HepG2 (cell line): ENCODE measurements around the gene CFAP70. TPM values are rescaled to one million over a fixed set of nuclear protein-coding genes. Genes with fewer than 3 reads are reported as not detected.
A peak's percentile ranks its signal among the peaks of the same experiment; 100 is the strongest.

Source experiments
- ATAC-seq: fragments of 200-7000 bp; cut with Tn5 transposase; 3 replicates; pipeline ENCODE4 v1.9.1; 2020; ENCODE audit warnings: mild to moderate bottlenecking, moderate library complexity
- BruUV-seq: library from RNA; stranded (reverse); fragments of 400-500 nt; replicated peaks from 2 replicates; lab custom pipeline; 2021; lab: Mats Ljungman, UMichigan
- CTCF ChIA-PET: fragments of 300-600 bp; formaldehyde crosslinking; extraction: SDS; loops from one replicate; lab custom pipeline; 2021; ENCODE audit warnings: low total read pairs, inconsistent platforms, low intra/inter-chr PET ratio; lab: Yijun Ruan, JAX
- POLR2A ChIA-PET: fragments of 350-600 bp; sonication (Branson Sonifier 250); formaldehyde crosslinking; loops from one replicate; lab custom pipeline; 2020; ENCODE audit warnings: antibody characterized with exemption, inconsistent platforms; lab: Yijun Ruan, JAX
- DNase-seq: peaks from one replicate; pipeline ENCODE4 v3.0.0-alpha.2; 2015; ENCODE audit warnings: low spot score
- FAIRE-seq: peaks from 3 replicates; lab custom pipeline; 2011; peaks lifted over from hg19 to GRCh38; lab: Jason Lieb, UNC
- H2AFZ ChIP-seq: one replicate; pipeline ENCODE4 v1.6.1; 2011; ENCODE audit warnings: low read length, inconsistent platforms
- H3K27ac ChIP-seq: fragments of 300-600 bp; 3 replicates; pipeline ENCODE4 v1.8.0; 2011; ENCODE audit warnings: mixed run types, mild to moderate bottlenecking, mixed read lengths, low read length, inconsistent platforms; ENCODE audit not compliant: insufficient read depth; ENCODE audit errors: extremely low read length
- H3K27me3 ChIP-seq, 2 experiments: fragments of 200-600 bp in 1 of 2; 2 replicates in 1 of 2; 3 replicates in 1 of 2; pipeline versions ENCODE4 v1.6.0 to v1.8.0; 2011; ENCODE audit warnings: low read length in 2 of 2, mild to moderate bottlenecking in 2 of 2, moderate library complexity in 2 of 2, inconsistent platforms in 1 of 2; ENCODE audit not compliant: insufficient read depth in 2 of 2, control insufficient read depth in 1 of 2
- H3K36me3 ChIP-seq, 2 experiments: fragments of 200-600 bp in 1 of 2; replicated peaks in 1 of 2; 2 replicates in 1 of 2; 3 replicates in 1 of 2; pipeline versions ENCODE4 v1.5.1 to v1.8.0; 2011; ENCODE audit warnings: low read length in 2 of 2, inconsistent platforms in 1 of 2; ENCODE audit not compliant: insufficient read depth in 2 of 2, control insufficient read depth in 1 of 2
- H3K4me1 ChIP-seq: 2 replicates; pipeline ENCODE4 v1.5.1; 2012; ENCODE audit warnings: low read length, inconsistent platforms; ENCODE audit not compliant: insufficient read depth
- H3K4me2 ChIP-seq: 2 replicates; pipeline ENCODE4 v1.6.0; 2011; ENCODE audit warnings: low read depth, low read length, inconsistent platforms
- H3K4me3 ChIP-seq, 3 experiments: fragments of 200-600 bp in 1 of 3; sonication (generic), shearing (Covaris generic) in 1 of 3; replicated peaks in 1 of 3; 2 replicates each; pipeline ENCODE4 v1.5.1; 2011 to 2016; ENCODE audit warnings: low read length in 3 of 3, inconsistent platforms in 2 of 3, low read depth in 2 of 3, mild to moderate bottlenecking in 2 of 3, control low read depth in 1 of 3, mixed read lengths in 1 of 3; ENCODE audit not compliant: insufficient read depth in 1 of 3
- H3K79me2 ChIP-seq: one replicate; pipeline ENCODE4 v1.6.1; 2011; ENCODE audit warnings: low read length, inconsistent platforms; ENCODE audit not compliant: insufficient read depth
- H3K9ac ChIP-seq: 2 replicates; pipeline ENCODE4 v1.6.0; 2011; ENCODE audit warnings: mild to moderate bottlenecking, low read depth, low read length, inconsistent platforms; ENCODE audit not compliant: insufficient read depth
- H3K9me3 ChIP-seq: 2 replicates; pipeline ENCODE4 v1.5.1; 2012; ENCODE audit warnings: mild to moderate bottlenecking, low read length
- H4K20me1 ChIP-seq: 2 replicates; pipeline ENCODE4 v1.6.0; 2011; ENCODE audit warnings: inconsistent platforms, mild to moderate bottlenecking, low read length, moderate library complexity; ENCODE audit not compliant: insufficient read depth
- ELF4 ChIP-seq: sonication (generic); formaldehyde crosslinking; IDR thresholded peaks from 2 replicates; pipeline ENCODE4 v1.5.0; 2020; ENCODE audit warnings: missing genetic modification reagents, mild to moderate bottlenecking, moderate library complexity, borderline replicate concordance
- IRF2 ChIP-seq: IDR thresholded peaks from 2 replicates; pipeline ENCODE4 v1.6.1; 2018; ENCODE audit warnings: missing genetic modification reagents, missing compliant biosample characterization
- KLF12 ChIP-seq: sonication (generic); formaldehyde crosslinking; IDR thresholded peaks from 2 replicates; pipeline ENCODE4 v1.4.0; 2020; ENCODE audit warnings: missing genetic modification reagents, borderline replicate concordance
- KMT2B ChIP-seq: IDR thresholded peaks from 2 replicates; pipeline ENCODE4 v1.6.1; 2016; ENCODE audit warnings: missing genetic modification reagents, missing compliant biosample characterization
- SNAI1 ChIP-seq: sonication (generic); formaldehyde crosslinking; IDR thresholded peaks from 2 replicates; pipeline ENCODE4 v1.5.0; 2020; ENCODE audit warnings: mild to moderate bottlenecking, missing genetic modification reagents, borderline replicate concordance
- ZFP37 ChIP-seq: sonication (generic); formaldehyde crosslinking; IDR thresholded peaks from 2 replicates; pipeline ENCODE4 v1.4.0; 2020; ENCODE audit warnings: missing genetic modification reagents, borderline replicate concordance
- ZNF354B ChIP-seq: sonication (generic); formaldehyde crosslinking; IDR thresholded peaks from 2 replicates; pipeline ENCODE4 v1.8.0; 2022; ENCODE audit warnings: mild to moderate bottlenecking, missing genetic modification reagents
- ZNF564 ChIP-seq: sonication (generic); formaldehyde crosslinking; IDR thresholded peaks from 2 replicates; pipeline ENCODE4 v1.8.1; 2023; ENCODE audit warnings: mild to moderate bottlenecking, missing genetic modification reagents
- ZNF746 ChIP-seq: sonication (generic); formaldehyde crosslinking; IDR thresholded peaks from 2 replicates; pipeline ENCODE4 v1.8.0; 2022; ENCODE audit warnings: mild to moderate bottlenecking, missing genetic modification reagents
- ZSCAN20 ChIP-seq: sonication (generic); formaldehyde crosslinking; IDR thresholded peaks from 2 replicates; pipeline ENCODE4 v1.4.0; 2020; ENCODE audit warnings: missing genetic modification reagents, mild to moderate bottlenecking, borderline replicate concordance
- WGBS: methylation state at CpG from one replicate; pipeline ENCODE4 v1.1.6; 2017; ENCODE audit warnings: low lambda C conversion rate; 5-methylcytosine and 5-hydroxymethylcytosine counted together
- in situ Hi-C: cut with HindIII; loops from 2 replicates; pipeline ENCODE4 v1.10.0; 2017; ENCODE audit warnings: low pct_unique_long_range_greater_than_20kb; ENCODE audit not compliant: extremely low pct_ligation_motif_present
- intact Hi-C: fragments of 100-400 bp; cut with micrococcal nuclease; formaldehyde crosslinking; loops from one replicate; pipeline ENCODE4 v1.10.0; 2022; ENCODE audit not compliant: unreplicated experiment
- polyA plus RNA-seq, 8 experiments: library from polyadenylated mRNA; depleted of rRNA in 3 of 8; stranded (reverse) in 7 of 8; unstranded in 1 of 8; fragments of >200 nt; fragmentation: Illumina TruSeq in 4 of 8; extraction: Trizol in 4 of 8; gene quantifications; 2 replicates each; pipeline versions ENCODE4 v1.2.1 to v1.2.3, GENCODE V29; 2011 to 2016; ENCODE audit warnings: low read depth in 4 of 8, missing spikeins in 1 of 8, mixed read lengths in 1 of 8; ENCODE audit not compliant: insufficient read depth in 1 of 8
- total RNA-seq, 5 experiments: library from RNA; depleted of rRNA; stranded (reverse); fragments of >200 nt; fragmentation: Illumina TruSeq; extraction: Trizol; gene quantifications; 2 replicates each; pipeline ENCODE4 v1.2.3, GENCODE V29; 2016; ENCODE audit warnings: low read depth in 1 of 5
- TF ChIP-seq, protein P1 (sequence below): IDR thresholded peaks from 2 replicates; pipeline ENCODE4 v1.6.1; 2016; ENCODE audit warnings: mild to moderate bottlenecking, missing biosample characterization, missing genetic modification reagents
- TF ChIP-seq, protein P2 (sequence below): sonication (generic); formaldehyde crosslinking; IDR thresholded peaks from 2 replicates; pipeline ENCODE4 v1.4.0; 2020; ENCODE audit warnings: missing genetic modification reagents, mild to moderate bottlenecking, borderline replicate concordance
- TF ChIP-seq, protein P3 (sequence below): sonication (generic); formaldehyde crosslinking; IDR thresholded peaks from 2 replicates; pipeline ENCODE4 v1.4.0; 2020; ENCODE audit warnings: missing genetic modification reagents, mild to moderate bottlenecking, borderline replicate concordance

The CFAP70 gene
- total and polyA plus RNA-seq, 2 of the 13 experiments (the other 11 are each of a cell fraction or from before 2014, with no cell fraction given) = 0.27 to 0.38 TPM

DNA sequence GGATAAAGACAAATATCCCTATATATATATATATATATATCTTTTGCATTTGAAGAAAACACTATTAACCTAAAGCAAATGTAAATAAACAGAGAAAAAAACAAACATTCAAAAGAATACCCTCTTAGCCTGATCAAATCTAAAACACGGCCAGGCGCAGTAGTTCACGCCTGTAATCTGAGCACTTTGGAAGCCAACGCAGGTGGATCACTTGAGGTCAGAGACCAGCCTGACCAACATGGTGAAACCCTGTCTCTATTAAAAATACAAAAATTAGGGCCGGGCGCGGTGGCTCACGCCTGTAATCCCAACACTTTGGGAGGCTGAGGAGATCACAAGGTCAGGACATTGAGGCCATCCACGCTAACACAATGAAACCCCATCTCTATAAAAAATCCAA is 46.0 kb upstream of the CFAP70 start (continued):
- TF ChIP-seq, protein P1, sequence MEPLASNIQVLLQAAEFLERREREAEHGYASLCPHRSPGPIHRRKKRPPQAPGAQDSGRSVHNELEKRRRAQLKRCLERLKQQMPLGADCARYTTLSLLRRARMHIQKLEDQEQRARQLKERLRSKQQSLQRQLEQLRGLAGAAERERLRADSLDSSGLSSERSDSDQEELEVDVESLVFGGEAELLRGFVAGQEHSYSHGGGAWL (CRISPR knock-in tag) = no peak
- no peak for TF ChIP-seq IRF2 (CRISPR knock-in tag)
- TF ChIP-seq, all 625 proteins: peak for 0

DNA sequence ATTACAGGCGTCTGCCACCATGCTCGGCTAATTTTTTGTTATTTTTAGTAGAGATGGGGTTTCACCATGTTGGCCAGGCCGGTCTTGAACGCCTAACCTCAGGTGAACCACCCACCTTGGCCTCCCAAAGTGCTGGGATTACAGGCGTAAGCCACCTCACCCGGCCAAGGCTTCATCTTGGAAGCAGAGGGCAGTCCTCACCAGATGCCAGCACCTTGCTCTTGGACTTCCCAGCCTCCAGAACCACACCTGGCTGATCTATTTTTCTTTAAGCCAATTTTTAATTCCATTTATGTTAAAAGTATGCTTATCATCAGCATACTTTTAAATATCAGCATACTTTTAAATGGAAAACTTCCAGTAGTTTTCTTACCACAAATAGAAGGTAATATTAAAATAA is 43.0 kb upstream of the CFAP70 start:
- H3K4me3 ChIP-seq = no peak overlapping the region
- H2AFZ ChIP-seq = no peak overlapping the region
- H3K9ac ChIP-seq = no peak overlapping the region
- no peaks in the 10 kb centered on the region for H3K4me1 ChIP-seq
- no peak overlapping the region for H3K27ac ChIP-seq
- no peaks in the 10 kb centered on the region for H3K27me3 ChIP-seq
- H3K36me3 ChIP-seq = peaks cover 5 to 20% of the 10 kb centered on the region in 2 experiments; a peak in 4 of 5 replicates
- no TSS peak for BruUV-seq
- intact Hi-C loops = no loop called here
- H4K20me1 ChIP-seq = peaks cover 5% of the 10 kb centered on the region
- H3K9me3 ChIP-seq = no peaks in the 10 kb centered on the region
- TF ChIP-seq KMT2B (CRISPR knock-in tag) = no peak
- TF ChIP-seq ZNF564 (CRISPR knock-in tag) = peak; percentile 99
- TF ChIP-seq, all 625 proteins: peak for 1
- in situ Hi-C loops = no loop called here
- CTCF ChIA-PET = no interaction called here
- H3K4me2 ChIP-seq = no peak overlapping the region
- DNase-seq = no peak
- no peak for ATAC-seq
- no peak for FAIRE-seq
- POLR2A ChIA-PET = no interaction called here
- peaks cover 57% of the 10 kb centered on the region for H3K79me2 ChIP-seq
- 97% methylated on average over 6 of the region's 6 CpGs for WGBS

DNA sequence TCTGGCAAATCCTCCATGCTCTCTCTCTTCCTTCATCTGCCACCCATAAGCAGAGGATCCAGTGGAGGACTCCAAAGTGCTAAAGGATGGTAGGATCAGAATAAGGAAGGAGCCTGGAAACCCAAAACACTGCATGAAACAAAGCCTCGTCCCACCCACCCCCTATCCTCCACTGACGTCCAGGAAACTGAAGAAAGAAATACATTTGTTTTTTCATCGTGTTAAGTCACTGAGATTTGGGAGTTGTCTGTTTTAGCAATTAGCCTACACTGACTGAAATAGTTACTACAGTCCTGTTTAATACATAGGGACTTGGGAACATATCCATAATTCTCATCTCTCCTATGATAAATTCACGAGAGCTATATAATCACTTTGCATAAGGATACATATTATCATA is 40.4 kb upstream of the CFAP70 start:
- no peak overlapping the region for H3K4me3 ChIP-seq
- no peak for ATAC-seq
- WGBS = 97% methylated on average over 4 of the region's 4 CpGs
- no peak overlapping the region for H3K27ac ChIP-seq
- no peak for FAIRE-seq
- H3K9me3 ChIP-seq = no peaks in the 10 kb centered on the region
- H3K4me1 ChIP-seq = no peaks in the 10 kb centered on the region
- H2AFZ ChIP-seq = no peak overlapping the region
- peaks cover 3% of the 10 kb centered on the region; the same call in 1 of the 2 replicates for H4K20me1 ChIP-seq
- intact Hi-C loops (no loop called here), in situ Hi-C loops (no loop called here)
- ChIA-PET POLR2A (no interaction called here), CTCF (no interaction called here)
- no peak for DNase-seq
- H3K79me2 ChIP-seq = peaks cover 40% of the 10 kb centered on the region
- H3K27me3 ChIP-seq = no peaks in the 10 kb centered on the region
- BruUV-seq = no TSS peak
- H3K9ac ChIP-seq = no peak overlapping the region
- peaks cover 10 to 39% of the 10 kb centered on the region in 2 experiments; a peak in 4 of 5 replicates for H3K36me3 ChIP-seq
- H3K4me2 ChIP-seq = no peak overlapping the region
- TF ChIP-seq ZFP37 (CRISPR knock-in tag) (no peak), KLF12 (CRISPR knock-in tag) (no peak), ZNF746 (CRISPR knock-in tag) (no peak), ELF4 (CRISPR knock-in tag) (no peak), SNAI1 (CRISPR knock-in tag) (no peak), ZNF354B (CRISPR knock-in tag) (no peak), ZSCAN20 (CRISPR knock-in tag) (no peak)
- TF ChIP-seq, protein P2, sequence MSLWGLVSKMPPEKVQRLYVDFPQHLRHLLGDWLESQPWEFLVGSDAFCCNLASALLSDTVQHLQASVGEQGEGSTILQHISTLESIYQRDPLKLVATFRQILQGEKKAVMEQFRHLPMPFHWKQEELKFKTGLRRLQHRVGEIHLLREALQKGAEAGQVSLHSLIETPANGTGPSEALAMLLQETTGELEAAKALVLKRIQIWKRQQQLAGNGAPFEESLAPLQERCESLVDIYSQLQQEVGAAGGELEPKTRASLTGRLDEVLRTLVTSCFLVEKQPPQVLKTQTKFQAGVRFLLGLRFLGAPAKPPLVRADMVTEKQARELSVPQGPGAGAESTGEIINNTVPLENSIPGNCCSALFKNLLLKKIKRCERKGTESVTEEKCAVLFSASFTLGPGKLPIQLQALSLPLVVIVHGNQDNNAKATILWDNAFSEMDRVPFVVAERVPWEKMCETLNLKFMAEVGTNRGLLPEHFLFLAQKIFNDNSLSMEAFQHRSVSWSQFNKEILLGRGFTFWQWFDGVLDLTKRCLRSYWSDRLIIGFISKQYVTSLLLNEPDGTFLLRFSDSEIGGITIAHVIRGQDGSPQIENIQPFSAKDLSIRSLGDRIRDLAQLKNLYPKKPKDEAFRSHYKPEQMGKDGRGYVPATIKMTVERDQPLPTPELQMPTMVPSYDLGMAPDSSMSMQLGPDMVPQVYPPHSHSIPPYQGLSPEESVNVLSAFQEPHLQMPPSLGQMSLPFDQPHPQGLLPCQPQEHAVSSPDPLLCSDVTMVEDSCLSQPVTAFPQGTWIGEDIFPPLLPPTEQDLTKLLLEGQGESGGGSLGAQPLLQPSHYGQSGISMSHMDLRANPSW = no peak
- TF ChIP-seq, protein P3, sequence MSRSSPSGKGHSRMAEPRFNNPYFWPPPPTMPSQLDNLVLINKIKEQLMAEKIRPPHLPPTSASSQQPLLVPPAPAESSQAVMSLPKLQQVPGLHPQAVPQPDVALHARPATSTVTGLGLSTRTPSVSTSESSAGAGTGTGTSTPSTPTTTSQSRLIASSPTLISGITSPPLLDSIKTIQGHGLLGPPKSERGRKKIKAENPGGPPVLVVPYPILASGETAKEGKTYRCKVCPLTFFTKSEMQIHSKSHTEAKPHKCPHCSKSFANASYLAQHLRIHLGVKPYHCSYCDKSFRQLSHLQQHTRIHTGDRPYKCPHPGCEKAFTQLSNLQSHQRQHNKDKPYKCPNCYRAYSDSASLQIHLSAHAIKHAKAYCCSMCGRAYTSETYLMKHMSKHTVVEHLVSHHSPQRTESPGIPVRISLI (CRISPR knock-in tag) = no peak
